Spinal cord (tissue), 10 donors: ENCODE data around the gene IRX2. TPM values are rescaled to one million over a fixed set of nuclear protein-coding genes. Genes with fewer than 3 reads are reported as not detected.
A peak's percentile ranks its signal among the peaks of the same experiment; 100 is the strongest.

ENCODE experiments used
- DNase-seq, 6 donors: peaks; one replicate each; pipeline versions ENCODE4 v3.0.0 to v3.0.0-alpha.2; 2013 to 2015; ENCODE audit warnings: low spot score in 6 of 6, low read depth in 4 of 6
- H3K27ac ChIP-seq: one replicate; pipeline ENCODE4 v1.5.1; 2013; ENCODE audit warnings: low read depth, low read length, control low read depth
- H3K27me3 ChIP-seq: one replicate; pipeline ENCODE4 v1.6.1; 2013; ENCODE audit warnings: low read length; ENCODE audit not compliant: control insufficient read depth, insufficient read depth
- H3K36me3 ChIP-seq: one replicate; pipeline ENCODE4 v1.6.1; 2013; ENCODE audit warnings: low read length; ENCODE audit not compliant: control insufficient read depth, insufficient read depth
- H3K4me1 ChIP-seq: one replicate; pipeline ENCODE4 v1.6.1; 2013; ENCODE audit warnings: low read length; ENCODE audit not compliant: control insufficient read depth, insufficient read depth
- H3K4me3 ChIP-seq: one replicate; pipeline ENCODE4 v1.5.1; 2013; ENCODE audit warnings: low read depth, low read length, control low read depth
- H3K9me3 ChIP-seq: one replicate; pipeline ENCODE4 v1.6.1; 2013; ENCODE audit warnings: low read length; ENCODE audit not compliant: control insufficient read depth, insufficient read depth
- WGBS: methylation state at CpG from one replicate; pipeline ENCODE4 v1.1.5; 2013; ENCODE audit warnings: missing lambda C conversion rate; ENCODE audit not compliant: insufficient coverage; 5-methylcytosine and 5-hydroxymethylcytosine counted together
- polyA plus RNA-seq, 2 donors: library from polyadenylated mRNA; unstranded; fragments of 120-200 nt; gene quantifications; one replicate each; pipeline ENCODE4 v1.2.1, GENCODE V29; 2013; ENCODE audit not compliant: insufficient read length in 2 of 2
- total RNA-seq, 2 donors: library from RNA; depleted of rRNA in 1 of 2; stranded (reverse); fragments of 120-200 nt in 1 of 2; fragments of >200 nt in 1 of 2; gene quantifications; one replicate each; pipeline versions ENCODE4 v1.2.3 to v1.2.4, GENCODE V29; 2013 to 2014
- donor health status: healthy.

IRX2 gene
- total and polyA plus RNA-seq, 4 donors = 4.8 to 23.2 (median 14.7) TPM

DNA sequence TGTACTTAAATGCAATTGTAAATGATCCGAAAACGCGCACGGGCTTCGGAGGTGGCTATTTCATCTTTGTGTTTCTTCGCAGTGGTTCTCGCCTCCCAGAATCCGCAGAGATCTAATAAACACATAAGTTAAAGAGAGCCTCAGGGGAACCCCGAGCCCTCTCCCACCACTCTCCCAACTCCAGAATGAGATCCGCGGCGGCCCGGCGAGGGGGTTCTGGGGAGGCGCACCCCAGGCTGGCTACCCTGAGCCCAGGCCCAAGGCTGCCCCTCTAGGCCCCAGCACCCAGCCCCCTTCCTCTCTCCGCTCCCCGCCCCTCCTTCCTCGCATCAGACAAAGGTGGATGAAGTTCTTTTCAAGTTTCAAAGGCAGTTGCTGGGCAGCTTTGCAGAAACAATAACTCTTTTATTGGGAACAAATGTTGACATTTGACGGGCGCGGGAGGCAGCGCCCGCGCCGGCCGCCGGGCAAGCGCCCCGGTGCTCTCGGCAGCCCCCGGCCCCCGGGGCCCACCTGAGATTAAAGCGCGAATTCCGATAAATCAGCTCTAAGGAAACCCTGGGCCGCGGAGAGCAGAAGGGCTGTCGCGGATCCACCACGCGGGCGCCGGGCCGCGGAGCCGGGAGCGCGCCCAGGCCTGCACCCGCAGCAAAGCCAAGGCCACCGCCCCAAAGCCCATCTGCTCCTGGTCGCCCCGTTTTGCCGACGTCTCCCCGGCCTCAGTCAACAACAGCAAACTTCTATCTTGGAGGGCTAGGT lies 8.4 kb downstream of the IRX2 start:
- H3K27ac ChIP-seq = no peak overlapping the region
- H3K27me3 ChIP-seq = peaks cover 88% of the 10 kb centered on the region
- peaks cover 23% of the 10 kb centered on the region for H3K4me1 ChIP-seq
- DNase-seq = peak in 2 of 6 donors; percentile 30 to 55
- no peak overlapping the region for H3K4me3 ChIP-seq
- WGBS = 11% methylated on average over 41 of the region's 55 CpGs
- peaks cover 16% of the 10 kb centered on the region for H3K36me3 ChIP-seq
- H3K9me3 ChIP-seq = no peaks in the 10 kb centered on the region

DNA sequence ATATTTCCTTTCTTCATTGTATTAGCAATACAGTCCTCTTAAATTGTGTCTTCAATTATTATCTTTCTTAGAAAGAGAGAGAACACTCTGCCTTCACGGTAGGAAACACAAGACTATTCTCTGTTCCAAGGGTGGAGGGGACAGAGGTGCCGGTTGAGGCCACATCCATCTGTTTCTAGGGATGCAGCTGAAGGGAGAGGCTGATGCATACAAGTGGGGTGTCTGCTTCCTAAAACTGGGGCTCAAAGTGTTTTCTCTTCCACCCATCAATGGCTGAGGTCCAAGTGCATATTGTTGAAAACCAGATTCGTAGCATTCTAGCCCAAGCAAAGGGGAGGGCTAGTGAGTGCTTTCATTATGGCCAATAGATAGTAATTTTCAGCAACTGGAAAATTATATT lies 9.5 kb downstream of the IRX2 start:
- H3K4me1 ChIP-seq = peaks cover 23% of the 10 kb centered on the region
- 35% methylated on average over 2 of the region's 3 CpGs for WGBS

DNA sequence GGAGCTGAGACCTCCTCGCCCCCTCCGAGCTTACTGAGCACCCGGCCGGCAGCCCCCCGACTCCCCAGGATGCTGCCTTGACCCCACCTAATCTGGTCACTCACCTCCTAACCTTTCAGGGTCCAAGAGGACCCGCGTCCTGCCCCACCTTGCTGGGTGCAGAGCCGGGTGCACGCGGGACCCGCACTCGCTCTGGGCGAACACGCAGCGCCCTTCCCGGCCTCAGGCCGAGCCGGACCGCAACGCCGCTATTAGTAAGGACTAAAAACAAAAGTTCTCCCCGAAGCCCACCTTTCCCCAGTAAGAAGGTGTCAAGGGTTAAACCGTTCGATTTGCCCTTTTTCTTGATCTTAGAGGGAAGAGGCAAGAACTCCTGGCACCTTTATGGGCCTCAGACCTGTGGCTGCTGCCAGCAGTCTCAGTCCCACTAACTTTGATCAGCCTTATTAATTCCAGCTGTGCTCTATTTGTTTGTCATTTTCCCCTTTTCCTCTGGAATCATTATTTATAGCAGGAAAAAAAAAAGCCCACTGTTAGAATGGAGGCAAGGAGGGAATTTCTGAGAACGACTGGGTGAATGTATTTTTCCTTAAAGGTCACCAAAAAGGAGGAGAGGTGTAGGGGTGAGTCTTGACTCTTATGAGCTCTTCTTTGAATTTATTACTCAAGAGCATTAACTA lies 10.5 kb downstream of the IRX2 start:
- DNase-seq = peak in 1 of 6 donors; percentile 32
- H3K27ac ChIP-seq = no peak overlapping the region
- WGBS = 42% methylated on average over 20 of the region's 25 CpGs

More for the DNA sequence above, 9.5 kb downstream of the IRX2 start:
- H3K9me3 ChIP-seq = no peaks in the 10 kb centered on the region
- no peak overlapping the region for H3K4me3 ChIP-seq
- peaks cover 19% of the 10 kb centered on the region for H3K36me3 ChIP-seq
- H3K27ac ChIP-seq = no peak overlapping the region
- H3K27me3 ChIP-seq = peaks cover 85% of the 10 kb centered on the region
- DNase-seq = peak in 1 of 6 donors; percentile 38

DNA sequence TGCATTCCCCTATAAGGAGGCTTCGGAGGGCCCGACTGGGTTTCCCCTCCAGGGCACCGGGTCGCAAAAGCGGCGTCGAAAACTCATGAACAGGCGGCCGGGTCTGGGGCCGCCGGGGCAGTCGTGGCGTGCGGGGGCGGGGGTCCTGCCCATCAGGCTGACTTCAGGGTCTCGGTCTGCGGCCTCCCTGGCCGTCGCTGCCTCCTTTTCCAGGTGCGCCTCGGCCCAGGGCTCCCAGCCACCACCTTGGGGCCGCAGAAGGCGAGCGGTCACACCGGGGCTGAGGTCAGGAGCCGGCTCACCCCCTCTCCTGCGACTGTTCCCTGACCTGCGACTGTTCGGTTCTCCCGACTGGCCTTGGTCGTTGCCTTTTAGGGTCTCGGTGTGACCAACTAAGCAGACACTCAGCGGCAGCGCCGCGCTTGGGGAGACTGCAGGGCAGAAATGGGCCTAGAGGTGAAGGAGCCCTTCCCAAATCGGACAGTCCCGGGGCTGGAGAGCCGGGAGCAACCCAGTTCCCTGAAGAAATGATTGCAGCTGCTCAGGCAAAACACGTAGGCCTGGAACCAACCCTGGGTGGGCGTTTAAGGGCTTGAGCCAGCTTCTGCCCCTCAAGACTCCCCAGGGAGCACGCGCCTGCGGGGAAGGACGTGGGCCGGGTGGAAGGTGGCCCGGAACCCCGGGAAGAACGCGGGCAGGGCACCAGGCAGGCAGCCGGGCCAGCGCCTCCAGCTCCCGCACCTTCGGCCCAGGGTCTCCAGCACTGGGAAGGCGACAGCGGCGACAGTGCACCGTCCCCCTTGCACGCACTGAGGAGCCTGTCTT lies 11.2 kb downstream of the IRX2 start:
- Histone ChIP-seq H3K36me3 (peaks cover 24% of the 10 kb centered on the region), H3K4me3 (no peak overlapping the region), H3K4me1 (peaks cover 23% of the 10 kb centered on the region), H3K27me3 (peaks cover 77% of the 10 kb centered on the region), H3K9me3 (no peaks in the 10 kb centered on the region), H3K27ac (no peak overlapping the region)
- DNase-seq = no peak
- WGBS = 49% methylated on average over 56 of the region's 59 CpGs

More for the DNA sequence above, 10.5 kb downstream of the IRX2 start:
- Histone ChIP-seq H3K36me3 (peaks cover 21% of the 10 kb centered on the region), H3K4me1 (peaks cover 23% of the 10 kb centered on the region), H3K4me3 (no peak overlapping the region), H3K9me3 (no peaks in the 10 kb centered on the region), H3K27me3 (peaks cover 79% of the 10 kb centered on the region)

DNA sequence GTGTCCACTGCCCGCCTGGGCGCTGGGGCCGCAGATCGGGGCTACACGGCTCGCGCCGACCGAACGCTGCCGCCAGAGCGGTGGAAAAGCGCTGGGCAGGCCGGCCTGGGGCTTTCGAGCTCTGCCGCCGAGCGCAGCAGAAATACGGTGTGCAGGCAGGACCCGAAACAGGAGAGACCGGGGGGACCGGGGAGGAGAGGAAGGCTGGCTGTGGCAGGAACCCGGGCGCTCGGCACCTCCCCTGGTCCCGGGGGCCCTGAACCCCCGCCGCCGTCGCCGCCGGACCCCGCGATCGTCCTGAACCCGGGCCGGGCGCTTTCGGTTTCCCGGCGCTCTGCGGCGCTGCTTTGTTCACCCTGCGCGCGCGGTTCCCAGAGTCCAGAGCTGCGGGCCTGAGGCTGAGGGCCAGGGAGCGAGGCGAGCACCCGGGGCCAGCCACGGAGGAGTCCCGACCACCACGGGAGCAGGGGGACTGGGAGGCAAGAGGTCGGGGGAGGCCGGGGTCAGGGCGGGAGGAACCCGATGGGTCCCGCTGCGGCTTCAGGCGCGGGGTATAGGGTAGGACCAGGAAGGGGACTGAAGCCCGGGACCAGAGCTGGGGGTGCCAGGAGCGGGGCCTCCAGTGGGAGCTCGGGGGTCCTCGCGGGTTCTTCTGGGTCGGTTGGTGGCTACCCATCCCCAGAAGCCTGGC lies 12.0 kb downstream of the IRX2 start:
- H3K4me3 ChIP-seq = no peak overlapping the region
- peaks cover 23% of the 10 kb centered on the region for H3K4me1 ChIP-seq
- peaks cover 24% of the 10 kb centered on the region for H3K36me3 ChIP-seq
- no peak overlapping the region for H3K27ac ChIP-seq
- H3K27me3 ChIP-seq = peaks cover 71% of the 10 kb centered on the region
- WGBS = 1% methylated on average over 67 of the region's 68 CpGs
- no peaks in the 10 kb centered on the region for H3K9me3 ChIP-seq
- peak in 2 of 6 donors; percentile 71 to 72 for DNase-seq

DNA sequence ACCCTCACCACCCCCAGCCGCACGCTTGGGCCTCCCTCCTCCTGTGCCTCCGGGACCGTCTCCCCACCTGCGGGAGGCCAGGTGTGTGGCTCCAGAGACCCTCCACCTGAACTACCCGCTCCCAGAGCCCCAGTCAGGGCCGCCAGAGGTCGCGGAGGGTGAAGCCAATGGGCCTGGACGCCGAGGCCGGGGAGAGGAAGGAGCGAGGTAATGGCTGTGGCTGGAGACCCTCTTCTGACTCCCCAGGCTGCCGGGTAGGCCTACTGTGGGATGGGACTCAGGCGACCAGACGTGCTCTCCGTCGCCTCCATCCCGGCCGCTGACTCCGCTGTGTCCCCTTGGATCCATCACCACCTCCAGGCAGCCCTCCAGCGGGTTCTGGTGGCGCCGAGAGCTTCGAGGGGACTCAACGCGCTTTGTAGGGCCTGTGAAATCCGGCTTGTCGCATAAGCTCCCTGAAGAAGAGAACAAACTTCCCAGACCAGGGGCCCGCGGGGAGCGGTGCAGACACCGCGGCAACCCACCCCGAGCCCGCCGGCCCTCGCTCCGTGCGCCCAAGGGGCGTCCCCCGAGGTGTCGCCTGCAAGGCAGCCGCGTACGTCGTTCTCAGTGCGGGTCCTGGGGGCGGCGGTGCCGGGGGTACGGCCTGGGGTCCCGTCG lies 12.6 kb downstream of the IRX2 start:
- WGBS = 18% methylated on average over 48 of the region's 54 CpGs
- DNase-seq = peak in 1 of 6 donors; percentile 20
- H3K27me3 ChIP-seq = peaks cover 64% of the 10 kb centered on the region
- H3K36me3 ChIP-seq = peaks cover 24% of the 10 kb centered on the region
- H3K4me1 ChIP-seq = peaks cover 23% of the 10 kb centered on the region
- no peak overlapping the region for H3K27ac ChIP-seq
- no peaks in the 10 kb centered on the region for H3K9me3 ChIP-seq
- no peak overlapping the region for H3K4me3 ChIP-seq

DNA sequence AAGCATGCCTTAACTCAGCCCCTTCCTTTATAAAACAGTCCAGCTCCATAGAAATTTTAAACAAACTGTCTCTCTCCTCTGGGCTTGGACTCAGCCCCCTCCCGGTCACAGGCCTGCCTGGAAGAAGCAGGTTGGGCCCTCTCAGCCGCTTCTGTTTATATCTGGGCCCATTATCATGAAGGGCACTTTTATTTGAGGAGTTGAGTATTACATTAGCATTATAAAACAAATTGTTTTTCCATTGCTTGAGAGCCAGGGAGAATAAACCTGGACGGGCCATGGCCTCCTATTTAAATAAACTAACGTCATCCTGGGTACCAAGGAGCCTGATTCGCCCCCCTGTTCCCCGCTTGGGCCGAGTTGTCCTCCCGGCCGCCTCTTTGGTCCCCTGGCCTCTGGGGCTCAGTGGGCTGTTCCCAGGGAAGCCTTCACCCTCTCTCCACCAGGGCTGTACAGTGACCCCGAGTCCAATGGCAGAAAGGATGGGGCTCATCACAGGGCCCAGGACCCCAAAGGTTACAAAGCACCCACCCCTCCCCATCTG lies 13.2 kb downstream of the IRX2 start:
- Histone ChIP-seq H3K27ac (no peak overlapping the region), H3K4me3 (no peak overlapping the region), H3K9me3 (no peaks in the 10 kb centered on the region), H3K36me3 (peaks cover 24% of the 10 kb centered on the region), H3K4me1 (peaks cover 23% of the 10 kb centered on the region), H3K27me3 (peaks cover 61% of the 10 kb centered on the region)
- DNase-seq = no peak
- WGBS = 40% methylated on average over 7 of the region's 10 CpGs

DNA sequence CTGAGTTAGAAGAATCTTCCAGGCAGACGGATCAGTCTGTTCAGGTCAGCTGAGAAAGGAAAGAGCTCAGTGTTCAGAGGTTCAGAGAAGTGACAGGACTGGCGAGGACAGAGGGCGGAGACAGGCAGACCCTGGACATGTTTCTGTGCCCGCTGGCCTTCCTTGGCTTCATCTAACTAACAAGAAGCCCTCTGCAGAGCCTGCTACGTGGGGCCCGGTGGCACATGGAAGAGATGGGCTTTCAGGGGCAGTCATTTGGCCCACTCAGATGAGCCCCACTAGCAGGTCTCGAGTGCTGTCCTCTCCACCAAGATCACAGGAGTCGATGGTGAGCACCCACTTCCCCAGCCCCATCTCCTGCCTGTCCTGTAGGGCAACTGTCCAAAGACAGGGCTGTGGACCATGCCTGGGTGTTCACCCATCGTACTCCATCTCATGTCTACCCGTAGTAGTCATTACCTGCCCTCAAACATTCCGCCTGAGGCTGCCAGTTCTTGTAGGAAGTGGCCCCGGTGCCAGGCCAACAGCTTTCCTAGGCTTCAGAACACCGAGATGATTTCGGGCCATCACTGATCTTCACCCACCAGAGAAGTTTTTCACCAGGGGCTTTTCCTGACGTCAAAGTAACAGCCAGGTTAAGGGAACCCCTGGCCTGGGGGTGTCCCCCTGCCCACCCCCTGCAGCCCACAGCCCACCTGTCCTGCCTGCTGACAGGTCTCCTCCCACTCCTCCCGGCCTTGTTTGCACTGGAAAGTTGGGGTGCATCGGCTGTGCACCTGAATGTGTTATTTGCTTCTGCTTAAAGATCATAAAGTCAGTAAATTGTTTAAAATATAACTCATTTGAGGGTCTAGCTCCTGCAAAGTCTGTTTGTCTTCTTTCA lies 14.0 kb downstream of the IRX2 start:
- Histone ChIP-seq H3K27me3 (peaks cover 61% of the 10 kb centered on the region), H3K9me3 (no peaks in the 10 kb centered on the region), H3K27ac (no peak overlapping the region), H3K36me3 (peaks cover 20% of the 10 kb centered on the region), H3K4me1 (peaks cover 19% of the 10 kb centered on the region), H3K4me3 (no peak overlapping the region)
- WGBS = 86% methylated on average over 15 of the region's 17 CpGs
- no peak for DNase-seq
